Measurements from ENCODE around the gene LAMA2. TPM values are rescaled to one million over a fixed set of nuclear protein-coding genes. Genes with fewer than 3 reads are reported as not detected.
"Not testable (repeated sequence)": the region's sequence is repeated elsewhere in the genome, so short reads cannot be mapped to it uniquely, and the experiment has no call there.

The LAMA2 gene
- total RNA-seq, 2 donors from 2014 or later: 0.93 to 2.0 TPM

GRCh38 chr6:129117355-129117754 is 234.4 kb downstream of the LAMA2 start:
- DNase-seq (ENCODE audit: low spot score in 2 of 2) (no peak), ATAC-seq (no peak)
- no peaks in the 10 kb centered on the region for H3K9me3 Mint-ChIP-seq
- H3K27ac Mint-ChIP-seq: no peak overlapping the region
- no peaks in the 10 kb centered on the region for H3K36me3 Mint-ChIP-seq

- no peaks in the 10 kb centered on the region for H3K36me3 Mint-ChIP-seq
- ATAC-seq: no peak
- no peaks in the 10 kb centered on the region for H3K9me3 Mint-ChIP-seq
- H3K27ac Mint-ChIP-seq: no peak overlapping the region
- DNase-seq (ENCODE audit: low spot score in 2 of 2): no peak
These were observed 238.1 kb downstream of the LAMA2 start for GRCh38 chr6:129120856-129121638.

GRCh38 chr6:129124347-129124746 is 241.4 kb downstream of the LAMA2 start:
- H3K27ac Mint-ChIP-seq: no peak overlapping the region
- ATAC-seq: no peak
- H3K36me3 Mint-ChIP-seq: no peaks in the 10 kb centered on the region
- DNase-seq (ENCODE audit: low spot score in 2 of 2): no peak
- no peaks in the 10 kb centered on the region for H3K9me3 Mint-ChIP-seq

GRCh38 chr6:129130106-129130505 is 247.2 kb downstream of the LAMA2 start:
- ATAC-seq: no peak
- DNase-seq (ENCODE audit: low spot score in 2 of 2): no peak
- no peaks in the 10 kb centered on the region for H3K36me3 Mint-ChIP-seq
- H3K27ac Mint-ChIP-seq: no peak overlapping the region
- no peaks in the 10 kb centered on the region for H3K9me3 Mint-ChIP-seq

- Mint-ChIP-seq H3K27ac (no peak overlapping the region), H3K9me3 (no peaks in the 10 kb centered on the region), H3K36me3 (no peaks in the 10 kb centered on the region)
- ATAC-seq: no peak
- DNase-seq (ENCODE audit: low spot score in 2 of 2): no peak
These were observed 248.2 kb downstream of the LAMA2 start for GRCh38 chr6:129130959-129131681.

- H3K36me3 Mint-ChIP-seq: no peaks in the 10 kb centered on the region
- no peak for ATAC-seq
- H3K27ac Mint-ChIP-seq: no peak overlapping the region
- H3K9me3 Mint-ChIP-seq: no peaks in the 10 kb centered on the region
- no peak for DNase-seq (ENCODE audit: low spot score in 2 of 2)
These were observed 250.8 kb downstream of the LAMA2 start for GRCh38 chr6:129133770-129134192.

- ATAC-seq (no peak), DNase-seq (ENCODE audit: low spot score in 2 of 2) (no peak)
- Mint-ChIP-seq H3K9me3 (no peaks in the 10 kb centered on the region), H3K36me3 (no peaks in the 10 kb centered on the region), H3K27ac (no peak overlapping the region)
These were observed 251.6 kb downstream of the LAMA2 start for GRCh38 chr6:129134535-129134934.

GRCh38 chr6:129135451-129135850 is 252.5 kb downstream of the LAMA2 start:
- no peaks in the 10 kb centered on the region for H3K9me3 Mint-ChIP-seq
- no peak for DNase-seq (ENCODE audit: low spot score in 2 of 2)
- ATAC-seq: no peak
- no peak overlapping the region for H3K27ac Mint-ChIP-seq
- no peaks in the 10 kb centered on the region for H3K36me3 Mint-ChIP-seq

- ATAC-seq (no peak), DNase-seq (ENCODE audit: low spot score in 2 of 2) (no peak)
- H3K9me3 Mint-ChIP-seq: no peaks in the 10 kb centered on the region
- no peaks in the 10 kb centered on the region for H3K36me3 Mint-ChIP-seq
- no peak overlapping the region for H3K27ac Mint-ChIP-seq
These were observed 253.8 kb downstream of the LAMA2 start for GRCh38 chr6:129136751-129137150.

GRCh38 chr6:129138739-129139405 is 255.9 kb downstream of the LAMA2 start:
- no peak overlapping the region for H3K27ac Mint-ChIP-seq
- DNase-seq (ENCODE audit: low spot score in 2 of 2) (no peak), ATAC-seq (no peak)
- no peaks in the 10 kb centered on the region for H3K9me3 Mint-ChIP-seq
- no peaks in the 10 kb centered on the region for H3K36me3 Mint-ChIP-seq

- no peaks in the 10 kb centered on the region for H3K9me3 Mint-ChIP-seq
- no peak for ATAC-seq
These were observed 257.6 kb downstream of the LAMA2 start for GRCh38 chr6:129140526-129140925.

GRCh38 chr6:129141499-129141898 is 258.6 kb downstream of the LAMA2 start:
- ATAC-seq: no peak
- H3K27ac Mint-ChIP-seq: no peak overlapping the region
- H3K9me3 Mint-ChIP-seq: no peaks in the 10 kb centered on the region
- DNase-seq (ENCODE audit: low spot score in 2 of 2): no peak
- no peaks in the 10 kb centered on the region for H3K36me3 Mint-ChIP-seq

More at GRCh38 chr6:129140526-129140925, 257.6 kb downstream of the LAMA2 start:
- no peak for DNase-seq (ENCODE audit: low spot score in 2 of 2)
- H3K36me3 Mint-ChIP-seq: no peaks in the 10 kb centered on the region
- H3K27ac Mint-ChIP-seq: no peak overlapping the region

- DNase-seq (ENCODE audit: low spot score in 2 of 2): no peak
- no peaks in the 10 kb centered on the region for H3K9me3 Mint-ChIP-seq
- no peaks in the 10 kb centered on the region for H3K36me3 Mint-ChIP-seq
- no peak overlapping the region for H3K27ac Mint-ChIP-seq
- ATAC-seq: no peak
These were observed 264.0 kb downstream of the LAMA2 start for GRCh38 chr6:129146902-129147301.

GRCh38 chr6:129150507-129150906 is 267.6 kb downstream of the LAMA2 start:
- no peaks in the 10 kb centered on the region for H3K36me3 Mint-ChIP-seq
- DNase-seq (ENCODE audit: low spot score in 2 of 2): no peak
- H3K9me3 Mint-ChIP-seq: no peaks in the 10 kb centered on the region
- no peak for ATAC-seq
- no peak overlapping the region for H3K27ac Mint-ChIP-seq

- DNase-seq (ENCODE audit: low spot score in 2 of 2) (no peak), ATAC-seq (no peak)
- no peak overlapping the region for H3K27ac Mint-ChIP-seq
- peaks cover 0 to 3% of the 10 kb centered on the region in 2 donors for H3K9me3 Mint-ChIP-seq
- H3K36me3 Mint-ChIP-seq: no peaks in the 10 kb centered on the region
These were observed 270.3 kb downstream of the LAMA2 start for GRCh38 chr6:129153257-129153656.

GRCh38 chr6:129159242-129159641 is 276.3 kb downstream of the LAMA2 start:
- H3K27ac Mint-ChIP-seq; H3K9me3 Mint-ChIP-seq; ATAC-seq; H3K36me3 Mint-ChIP-seq; DNase-seq (ENCODE audit: low spot score in 2 of 2): not testable (repeated sequence)

- H3K36me3 Mint-ChIP-seq: no peaks in the 10 kb centered on the region
These were observed 279.7 kb downstream of the LAMA2 start for GRCh38 chr6:129162605-129163004.

More at GRCh38 chr6:129162605-129163004, 279.7 kb downstream of the LAMA2 start:
- Mint-ChIP-seq H3K27ac (no peak overlapping the region), H3K9me3 (peaks cover 0 to 5% of the 10 kb centered on the region in 2 donors)
- ATAC-seq (no peak), DNase-seq (ENCODE audit: low spot score in 2 of 2) (no peak)
